Ascending aorta (tissue), 2 donors: Measurements from ENCODE around the gene RIMBP2. TPM values are rescaled to one million over a fixed set of nuclear protein-coding genes. Genes with fewer than 3 reads are reported as not detected.

Source experiments
- DNase-seq, 2 donors: peaks; one replicate each; pipeline ENCODE4 v3.0.0-alpha.2; 2019; ENCODE audit warnings: low spot score in 2 of 2
- H3K27ac ChIP-seq, 2 donors: fragments of 200-600 bp; sonication (generic); one replicate each; pipeline ENCODE4 v1.5.1; 2016 to 2017; ENCODE audit warnings: mild to moderate bottlenecking in 1 of 2
- H3K27me3 ChIP-seq: fragments of 200-600 bp; sonication (generic); one replicate; pipeline ENCODE4 v1.5.1; 2017
- H3K36me3 ChIP-seq, 2 donors: fragments of 200-600 bp; sonication (generic); one replicate each; pipeline ENCODE4 v1.5.1; 2016
- H3K4me1 ChIP-seq, 2 donors: fragments of 200-600 bp; sonication (generic); one replicate each; pipeline ENCODE4 v1.5.1; 2016 to 2017; ENCODE audit warnings: mild to moderate bottlenecking in 1 of 2
- H3K4me3 ChIP-seq, 2 donors: fragments of 200-600 bp; sonication (generic); one replicate each; pipeline ENCODE4 v1.5.1; 2016 to 2017; ENCODE audit warnings: mild to moderate bottlenecking in 1 of 2
- H3K9me3 ChIP-seq, 2 donors: fragments of 200-600 bp; sonication (generic); one replicate each; pipeline ENCODE4 v1.5.1; 2016
- intact Hi-C: fragments of 100-400 bp; cut with DNase I; formaldehyde crosslinking; loops from one replicate; pipeline ENCODE4 v1.15.1; 2023
- total RNA-seq: library from RNA; depleted of rRNA; stranded (reverse); fragments of >200 nt; gene quantifications from one replicate; pipeline ENCODE4 v1.1.0, GENCODE V29; 2016
- TF ChIP-seq, protein P1 (sequence below), 3 experiments: fragments of 200-600 bp in 2 of 3; fragments of 450-650 bp in 1 of 3; sonication (generic) in 2 of 3; IDR thresholded peaks; one replicate each; pipeline ENCODE4 v1.5.1; 2016 to 2019; ENCODE audit warnings: antibody characterized with exemption in 3 of 3, mild to moderate bottlenecking in 1 of 3, moderate library complexity in 1 of 3

RIMBP2 gene
- total RNA-seq, 1 donor from 2014 or later, result not detected

DNA sequence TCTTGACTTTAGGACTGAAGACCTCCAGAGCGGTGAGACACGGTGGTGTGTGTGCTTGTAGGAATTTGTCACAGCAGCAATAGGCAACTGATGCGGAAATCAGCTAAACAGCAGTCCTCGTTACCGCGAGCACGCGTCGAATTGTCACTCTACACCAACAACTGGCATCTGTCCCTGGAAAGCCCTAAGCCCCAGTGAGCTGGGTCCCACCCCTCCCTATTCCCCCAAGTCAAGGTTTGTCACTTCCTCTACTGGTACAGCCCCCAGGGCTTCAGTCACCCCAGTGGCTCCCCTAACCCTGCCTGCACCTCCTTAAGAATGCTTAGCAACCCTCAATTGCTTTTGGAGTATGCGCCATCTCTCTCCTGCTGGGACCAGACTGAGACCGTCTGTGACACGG lies 204.8 kb downstream of the RIMBP2 start:
- H3K4me3 ChIP-seq, result no peak overlapping the region
- H3K4me1 ChIP-seq, result no peaks in the 10 kb centered on the region
- no peaks in the 10 kb centered on the region for H3K9me3 ChIP-seq
- H3K36me3 ChIP-seq, result no peaks in the 10 kb centered on the region
- DNase-seq, result peak in 1 of 2 donors; percentile 31
- H3K27me3 ChIP-seq, result no peaks in the 10 kb centered on the region
- no peak overlapping the region for H3K27ac ChIP-seq
- intact Hi-C loops, result no loop called here
- TF ChIP-seq, protein P1, sequence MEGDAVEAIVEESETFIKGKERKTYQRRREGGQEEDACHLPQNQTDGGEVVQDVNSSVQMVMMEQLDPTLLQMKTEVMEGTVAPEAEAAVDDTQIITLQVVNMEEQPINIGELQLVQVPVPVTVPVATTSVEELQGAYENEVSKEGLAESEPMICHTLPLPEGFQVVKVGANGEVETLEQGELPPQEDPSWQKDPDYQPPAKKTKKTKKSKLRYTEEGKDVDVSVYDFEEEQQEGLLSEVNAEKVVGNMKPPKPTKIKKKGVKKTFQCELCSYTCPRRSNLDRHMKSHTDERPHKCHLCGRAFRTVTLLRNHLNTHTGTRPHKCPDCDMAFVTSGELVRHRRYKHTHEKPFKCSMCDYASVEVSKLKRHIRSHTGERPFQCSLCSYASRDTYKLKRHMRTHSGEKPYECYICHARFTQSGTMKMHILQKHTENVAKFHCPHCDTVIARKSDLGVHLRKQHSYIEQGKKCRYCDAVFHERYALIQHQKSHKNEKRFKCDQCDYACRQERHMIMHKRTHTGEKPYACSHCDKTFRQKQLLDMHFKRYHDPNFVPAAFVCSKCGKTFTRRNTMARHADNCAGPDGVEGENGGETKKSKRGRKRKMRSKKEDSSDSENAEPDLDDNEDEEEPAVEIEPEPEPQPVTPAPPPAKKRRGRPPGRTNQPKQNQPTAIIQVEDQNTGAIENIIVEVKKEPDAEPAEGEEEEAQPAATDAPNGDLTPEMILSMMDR (IDR thresholded peaks at IDR 0.05), result no peak

DNA sequence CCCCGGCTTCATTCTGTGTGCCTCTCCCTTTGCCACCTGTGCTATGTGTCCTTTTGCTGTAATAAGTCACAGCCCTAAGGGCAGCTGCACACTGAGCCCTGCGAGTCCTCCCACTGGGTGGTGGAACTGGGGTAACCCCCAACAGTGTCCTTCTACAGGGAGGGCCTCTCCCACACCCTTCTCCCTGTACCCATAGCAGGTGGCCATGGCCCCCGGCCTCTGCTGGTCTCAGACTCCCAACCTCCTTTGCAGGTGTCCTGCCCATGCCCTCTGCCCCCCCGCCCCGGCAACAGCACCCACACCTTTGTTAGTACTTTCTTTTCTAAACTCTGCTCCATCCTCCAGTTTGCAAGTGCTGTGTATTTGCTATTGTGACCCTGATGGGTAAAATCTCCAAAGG lies 206.6 kb downstream of the RIMBP2 start:
- intact Hi-C loops, result no loop called here
- DNase-seq, result no peak
- Histone ChIP-seq H3K4me3 (no peak overlapping the region), H3K36me3 (no peaks in the 10 kb centered on the region), H3K27ac (no peak overlapping the region), H3K27me3 (no peaks in the 10 kb centered on the region), H3K9me3 (no peaks in the 10 kb centered on the region), H3K4me1 (no peaks in the 10 kb centered on the region)
- TF ChIP-seq, protein P1 (IDR thresholded peaks at IDR 0.05), result no peak

DNA sequence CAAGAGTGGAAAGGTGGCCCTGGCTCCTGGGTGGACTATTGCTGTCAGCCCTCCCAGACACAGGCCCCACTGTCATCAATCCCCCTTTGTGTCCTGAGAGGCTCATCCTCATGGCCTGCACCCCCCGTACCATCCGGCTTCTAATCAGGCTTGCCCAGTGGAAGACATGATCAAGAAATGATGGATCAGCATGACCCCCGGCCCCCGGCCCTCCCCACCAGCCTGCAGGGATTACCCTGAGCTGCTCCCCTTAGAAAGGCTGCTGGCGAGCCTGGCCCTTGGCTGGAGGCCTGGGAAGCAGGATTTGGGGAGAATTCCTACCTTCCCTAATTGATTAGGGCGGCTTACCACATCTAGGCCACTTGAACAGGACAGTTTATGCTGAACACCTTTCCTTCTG lies 207.3 kb downstream of the RIMBP2 start:
- intact Hi-C loops, result no loop called here

DNA sequence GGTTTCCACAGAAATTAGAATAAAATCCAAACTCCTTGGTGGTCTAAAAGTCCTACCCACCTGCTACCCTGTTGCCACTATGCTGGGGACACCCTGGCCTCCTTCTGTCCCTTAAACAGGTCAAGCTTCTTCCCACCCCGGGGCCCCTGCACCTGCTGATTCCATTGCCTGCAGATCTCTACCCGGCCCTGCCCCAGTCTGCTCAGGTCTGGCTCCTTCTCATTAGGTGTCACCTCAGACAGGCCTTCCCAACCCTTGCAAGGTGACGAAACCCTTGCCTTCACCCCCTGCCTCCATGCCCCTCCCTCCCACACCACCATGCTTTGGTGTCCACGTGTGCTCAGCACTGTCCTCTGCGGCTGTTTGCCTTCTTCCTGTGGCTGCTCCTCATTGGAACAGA lies 207.8 kb downstream of the RIMBP2 start:
- Histone ChIP-seq H3K27me3 (no peaks in the 10 kb centered on the region), H3K36me3 (no peaks in the 10 kb centered on the region), H3K9me3 (no peaks in the 10 kb centered on the region), H3K4me3 (no peak overlapping the region), H3K27ac (no peak overlapping the region), H3K4me1 (no peaks in the 10 kb centered on the region)
- TF ChIP-seq, protein P1 (IDR thresholded peaks at IDR 0.05), result no peak
- intact Hi-C loops, result no loop called here
- DNase-seq, result no peak

More for the DNA sequence above, 207.3 kb downstream of the RIMBP2 start:
- Histone ChIP-seq H3K9me3 (no peaks in the 10 kb centered on the region), H3K36me3 (no peaks in the 10 kb centered on the region), H3K4me3 (no peak overlapping the region), H3K27ac (no peak overlapping the region), H3K4me1 (no peaks in the 10 kb centered on the region), H3K27me3 (no peaks in the 10 kb centered on the region)
- TF ChIP-seq, protein P1 (IDR thresholded peaks at IDR 0.05), result no peak
- DNase-seq, result peak in 1 of 2 donors; percentile 11

DNA sequence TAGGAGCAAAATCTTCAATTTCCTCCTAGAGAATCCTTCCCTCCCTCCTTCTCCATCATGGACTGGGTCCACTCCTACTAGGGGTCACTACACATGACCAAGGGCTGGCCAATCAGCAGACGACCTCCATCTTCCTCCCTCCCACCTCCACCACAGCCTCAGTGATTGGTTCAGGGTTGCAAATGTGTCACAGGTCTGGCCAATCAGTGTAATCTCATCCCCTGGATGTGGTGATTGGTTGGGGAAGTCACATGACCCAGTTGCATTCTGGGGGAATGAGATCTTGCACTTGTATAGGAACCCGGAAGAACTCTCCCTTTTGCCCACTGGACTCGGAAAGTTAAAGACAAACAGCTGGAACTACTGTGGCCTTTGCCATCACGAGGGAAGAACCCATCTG lies 209.3 kb downstream of the RIMBP2 start:
- Histone ChIP-seq H3K27me3 (no peaks in the 10 kb centered on the region), H3K4me1 (no peaks in the 10 kb centered on the region), H3K36me3 (no peaks in the 10 kb centered on the region), H3K4me3 (no peak overlapping the region), H3K9me3 (no peaks in the 10 kb centered on the region), H3K27ac (no peak overlapping the region)
- intact Hi-C loops, result no loop called here
- TF ChIP-seq, protein P1 (IDR thresholded peaks at IDR 0.05), result no peak
- peak in 1 of 2 donors; percentile 18 for DNase-seq

DNA sequence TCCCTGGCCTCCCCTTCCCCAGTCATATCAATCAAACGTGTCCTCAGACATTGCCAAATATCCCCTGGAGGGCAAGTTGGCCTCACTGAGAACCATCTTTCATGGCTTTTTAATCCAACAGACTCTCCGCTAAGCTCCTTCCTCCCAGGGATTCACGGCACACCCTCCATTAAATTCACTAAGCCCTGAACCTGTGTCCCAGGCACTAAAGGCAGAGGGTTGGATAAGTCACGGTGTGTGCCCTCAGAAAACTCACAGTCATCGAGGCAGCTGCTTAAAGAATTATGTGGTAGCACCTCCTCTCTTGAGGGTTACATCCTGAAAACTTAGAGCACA lies 211.3 kb downstream of the RIMBP2 start:
- Histone ChIP-seq H3K4me1 (no peaks in the 10 kb centered on the region), H3K36me3 (no peaks in the 10 kb centered on the region), H3K27ac (no peak overlapping the region), H3K4me3 (no peak overlapping the region), H3K9me3 (no peaks in the 10 kb centered on the region), H3K27me3 (no peaks in the 10 kb centered on the region)
- TF ChIP-seq, protein P1 (IDR thresholded peaks at IDR 0.05), result no peak
- no peak for DNase-seq
- intact Hi-C loops, result no loop called here
